ENCODE data around the gene RBMXL3. TPM values are rescaled to one million over a fixed set of nuclear protein-coding genes. Genes with fewer than 3 reads are reported as not detected.
"Not testable (repeated sequence)": the region's sequence is repeated elsewhere in the genome, so short reads cannot be mapped to it uniquely, and the experiment has no call there.

RBMXL3 gene
- total RNA-seq, 4 donors from 2014 or later, result not detected

GRCh38 chrX:115190636-115191489, 1.7 kb downstream of the RBMXL3 start:
- TF ChIP-seq EP300 (IDR thresholded peaks at IDR 0.05) (no peak), POLR2A (IDR thresholded peaks at IDR 0.05) (no peak), CTCF (IDR thresholded peaks at IDR 0.05) (no peak)
- Histone ChIP-seq H3K27ac (no peak overlapping the region), H3K36me3 (no peaks in the 10 kb centered on the region), H3K4me1 (no peaks in the 10 kb centered on the region), H3K9me3 (no peaks in the 10 kb centered on the region), H3K27me3 (no peaks in the 10 kb centered on the region), H3K4me3 (no peak overlapping the region)
- WGBS, 2 donors, result 91 to 92% methylated on average over 9 to 52 of the region's 64 CpGs
- DNase-seq (ENCODE audit: low spot score in 2 of 2), result no peak

GRCh38 chrX:115191490-115192243, 2.5 kb downstream of the RBMXL3 start:
- Histone ChIP-seq H3K4me3 (no peak overlapping the region), H3K27ac (no peak overlapping the region), H3K4me1 (no peaks in the 10 kb centered on the region), H3K9me3 (no peaks in the 10 kb centered on the region), H3K27me3 (no peaks in the 10 kb centered on the region), H3K36me3 (no peaks in the 10 kb centered on the region)
- no peak for TF ChIP-seq EP300 (IDR thresholded peaks at IDR 0.05)
- 97% methylated on average over 15 to 50 of the region's 64 CpGs for WGBS, 2 donors
- no peak for DNase-seq (ENCODE audit: low spot score in 2 of 2)

GRCh38 chrX:115192244-115192700, 3.1 kb downstream of the RBMXL3 start:
- Histone ChIP-seq H3K36me3 (no peaks in the 10 kb centered on the region), H3K9me3 (no peaks in the 10 kb centered on the region), H3K4me3 (no peak overlapping the region), H3K27ac (no peak overlapping the region), H3K27me3 (no peaks in the 10 kb centered on the region), H3K4me1 (no peaks in the 10 kb centered on the region)
- DNase-seq (ENCODE audit: low spot score in 2 of 2), result no peak
- TF ChIP-seq POLR2A (IDR thresholded peaks at IDR 0.05) (no peak), CTCF (IDR thresholded peaks at IDR 0.05) (no peak), EP300 (IDR thresholded peaks at IDR 0.05) (no peak)
- WGBS, 2 donors, result 91 to 97% methylated on average over 7 to 33 of the region's 35 CpGs

GRCh38 chrX:115204040-115204439, 14.8 kb downstream of the RBMXL3 start:
- H3K36me3 ChIP-seq, result peaks cover 0 to 6% (median 0%) of the 10 kb centered on the region in 3 donors
- TF ChIP-seq POLR2A (IDR thresholded peaks at IDR 0.05) (no peak), CTCF (IDR thresholded peaks at IDR 0.05) (no peak), EP300 (IDR thresholded peaks at IDR 0.05) (no peak)
- H3K4me3 ChIP-seq, result no peak overlapping the region
- no peak for DNase-seq (ENCODE audit: low spot score in 2 of 2)
- peaks cover 0 to 10% (median 0%) of the 10 kb centered on the region in 4 donors for H3K9me3 ChIP-seq
- no peak overlapping the region for H3K27ac ChIP-seq
- no peaks in the 10 kb centered on the region for H3K4me1 ChIP-seq
- 78 to 89% methylated on average over 1 of the region's 1 CpG for WGBS, 2 donors
- H3K27me3 ChIP-seq, result peaks cover 0 to 7% of the 10 kb centered on the region in 2 donors

- not testable (repeated sequence) for H3K27ac ChIP-seq; DNase-seq (ENCODE audit: low spot score in 2 of 2); H3K4me1 ChIP-seq; H3K36me3 ChIP-seq; H3K4me3 ChIP-seq; H3K9me3 ChIP-seq
- H3K27me3 ChIP-seq, result peaks cover 0 to 25% of the 10 kb centered on the region in 2 donors
Measured at GRCh38 chrX:115209547-115209946, 20.3 kb downstream of the RBMXL3 start.

GRCh38 chrX:115214151-115214550, 24.9 kb downstream of the RBMXL3 start:
- no peak overlapping the region for H3K27ac ChIP-seq
- no peaks in the 10 kb centered on the region for H3K9me3 ChIP-seq
- H3K36me3 ChIP-seq, result no peaks in the 10 kb centered on the region
- peaks cover 0 to 18% of the 10 kb centered on the region in 2 donors for H3K27me3 ChIP-seq
- TF ChIP-seq EP300 (IDR thresholded peaks at IDR 0.05) (no peak), CTCF (IDR thresholded peaks at IDR 0.05) (no peak), POLR2A (IDR thresholded peaks at IDR 0.05) (no peak)
- WGBS, 2 donors, result 67 to 76% methylated on average over 1 of the region's 1 CpG
- DNase-seq (ENCODE audit: low spot score in 2 of 2), result no peak
- H3K4me1 ChIP-seq, result no peaks in the 10 kb centered on the region
- H3K4me3 ChIP-seq, result no peak overlapping the region

Data from tibial nerve (tissue), 4 donors.